Measurements from ENCODE around the gene GRIN2D. TPM values are rescaled to one million over a fixed set of nuclear protein-coding genes. Genes with fewer than 3 reads are reported as not detected.

GRIN2D gene
- total RNA-seq, 1 donor from 2014 or later = 0.64 TPM

DNA sequence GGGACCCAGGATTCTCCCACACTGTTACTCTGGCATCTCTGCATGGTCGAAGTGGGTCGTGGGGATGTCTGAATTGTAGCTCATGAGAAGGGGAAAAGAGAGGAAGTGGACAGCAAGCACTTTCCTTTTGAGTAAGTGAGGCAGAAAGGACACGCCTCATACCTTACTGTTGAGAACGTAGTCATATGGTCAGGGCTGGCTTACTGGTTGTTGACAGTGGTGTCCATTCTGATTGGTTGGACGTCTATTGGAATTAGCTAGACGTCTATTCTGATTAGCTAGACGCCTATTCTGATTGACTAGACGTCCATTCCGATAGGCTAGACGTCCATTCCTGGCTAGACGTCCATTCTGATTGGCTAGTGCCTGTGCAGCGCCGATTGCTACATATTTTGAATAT lies 12.4 kb downstream of the GRIN2D start:
- H3K36me3 ChIP-seq = no peaks in the 10 kb centered on the region
- H3K9me3 ChIP-seq = no peaks in the 10 kb centered on the region
- intact Hi-C loops (cut with DNase I) = no loop called here
- no peak overlapping the region for H3K4me3 ChIP-seq
- TF ChIP-seq, protein P1, sequence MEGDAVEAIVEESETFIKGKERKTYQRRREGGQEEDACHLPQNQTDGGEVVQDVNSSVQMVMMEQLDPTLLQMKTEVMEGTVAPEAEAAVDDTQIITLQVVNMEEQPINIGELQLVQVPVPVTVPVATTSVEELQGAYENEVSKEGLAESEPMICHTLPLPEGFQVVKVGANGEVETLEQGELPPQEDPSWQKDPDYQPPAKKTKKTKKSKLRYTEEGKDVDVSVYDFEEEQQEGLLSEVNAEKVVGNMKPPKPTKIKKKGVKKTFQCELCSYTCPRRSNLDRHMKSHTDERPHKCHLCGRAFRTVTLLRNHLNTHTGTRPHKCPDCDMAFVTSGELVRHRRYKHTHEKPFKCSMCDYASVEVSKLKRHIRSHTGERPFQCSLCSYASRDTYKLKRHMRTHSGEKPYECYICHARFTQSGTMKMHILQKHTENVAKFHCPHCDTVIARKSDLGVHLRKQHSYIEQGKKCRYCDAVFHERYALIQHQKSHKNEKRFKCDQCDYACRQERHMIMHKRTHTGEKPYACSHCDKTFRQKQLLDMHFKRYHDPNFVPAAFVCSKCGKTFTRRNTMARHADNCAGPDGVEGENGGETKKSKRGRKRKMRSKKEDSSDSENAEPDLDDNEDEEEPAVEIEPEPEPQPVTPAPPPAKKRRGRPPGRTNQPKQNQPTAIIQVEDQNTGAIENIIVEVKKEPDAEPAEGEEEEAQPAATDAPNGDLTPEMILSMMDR (IDR thresholded peaks at IDR 0.05) = no peak
- H3K27ac ChIP-seq = no peak overlapping the region
- H3K4me1 ChIP-seq = no peaks in the 10 kb centered on the region
- DNase-seq (ENCODE audit: low spot score in 2 of 2) = no peak
- no peaks in the 10 kb centered on the region for H3K27me3 ChIP-seq

GRCh38 chr19:48413879-48414587 lies 20.6 kb downstream of the GRIN2D start:
- H3K27ac ChIP-seq = no peak overlapping the region
- no peaks in the 10 kb centered on the region for H3K9me3 ChIP-seq
- intact Hi-C loops (cut with DNase I) = no loop called here
- H3K4me1 ChIP-seq = no peaks in the 10 kb centered on the region
- TF ChIP-seq, protein P1 (IDR thresholded peaks at IDR 0.05) = no peak
- DNase-seq (ENCODE audit: low spot score in 2 of 2) = no peak
- no peak overlapping the region for H3K4me3 ChIP-seq
- H3K36me3 ChIP-seq = no peaks in the 10 kb centered on the region
- H3K27me3 ChIP-seq = no peaks in the 10 kb centered on the region

GRCh38 chr19:48415395-48415794 lies 21.9 kb downstream of the GRIN2D start:
- TF ChIP-seq, protein P1 (IDR thresholded peaks at IDR 0.05) = no peak
- peak; percentile 31 to 75 for DNase-seq (ENCODE audit: low spot score in 2 of 2)
- H3K4me1 ChIP-seq = no peaks in the 10 kb centered on the region

DNA sequence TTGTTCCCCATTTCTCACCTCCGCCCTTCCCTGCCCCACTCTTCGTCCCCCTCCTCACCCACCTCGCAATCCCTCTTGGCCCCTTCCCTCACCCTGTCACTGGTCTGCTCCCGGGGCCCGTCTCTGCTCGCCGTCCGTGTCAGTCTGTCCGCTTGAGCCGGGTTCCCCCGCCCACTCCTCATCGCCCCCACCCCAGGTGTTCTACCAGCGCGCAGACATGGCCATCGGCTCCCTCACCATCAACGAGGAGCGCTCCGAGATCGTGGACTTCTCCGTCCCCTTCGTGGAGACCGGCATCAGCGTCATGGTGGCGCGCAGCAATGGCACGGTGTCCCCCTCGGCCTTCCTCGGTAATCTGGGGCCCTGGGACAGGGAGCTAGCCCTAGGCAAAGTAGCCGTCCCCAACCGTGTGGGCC lies 22.3 kb downstream of the GRIN2D start:
- no peak for DNase-seq (ENCODE audit: low spot score in 2 of 2)
- Histone ChIP-seq H3K36me3 (no peaks in the 10 kb centered on the region), H3K4me1 (no peaks in the 10 kb centered on the region), H3K9me3 (no peaks in the 10 kb centered on the region), H3K4me3 (peak overlapping the region in 1 of 2 donors; percentile 42), H3K27me3 (no peaks in the 10 kb centered on the region), H3K27ac (no peak overlapping the region)
- intact Hi-C loops (cut with DNase I) = no loop called here
- TF ChIP-seq, protein P1 (IDR thresholded peaks at IDR 0.05) = no peak

More at GRCh38 chr19:48415395-48415794, 21.9 kb downstream of the GRIN2D start:
- peak overlapping the region in 1 of 2 donors; percentile 48 for H3K4me3 ChIP-seq
- H3K9me3 ChIP-seq = no peaks in the 10 kb centered on the region
- no peaks in the 10 kb centered on the region for H3K27me3 ChIP-seq
- no peak overlapping the region for H3K27ac ChIP-seq
- no peaks in the 10 kb centered on the region for H3K36me3 ChIP-seq
- intact Hi-C loops (cut with DNase I) = no loop called here

- intact Hi-C loops (cut with DNase I) = no loop called here
- TF ChIP-seq, protein P1 (IDR thresholded peaks at IDR 0.05) = no peak
- no peaks in the 10 kb centered on the region for H3K36me3 ChIP-seq
- DNase-seq (ENCODE audit: low spot score in 2 of 2) = no peak
- no peak overlapping the region for H3K27ac ChIP-seq
- no peaks in the 10 kb centered on the region for H3K9me3 ChIP-seq
- H3K4me1 ChIP-seq = no peaks in the 10 kb centered on the region
- no peak overlapping the region for H3K4me3 ChIP-seq
- no peaks in the 10 kb centered on the region for H3K27me3 ChIP-seq
Measured at GRCh38 chr19:48417421-48417820, 24.0 kb downstream of the GRIN2D start.

All from ascending aorta (tissue), 2 donors.